WERI-Rb-1 (cell line): ENCODE results near the gene RBM5.

Source experiments
- DNase-seq: peaks from one replicate; pipeline ENCODE4 v3.0.0-alpha.2; 2020
- H3K27ac ChIP-seq: fragments of 250-450 bp; sonication (Bioruptor Pico); 2 replicates; pipeline ENCODE4 v1.5.1; 2020; ENCODE audit warnings: mild to moderate bottlenecking, moderate library complexity
- H3K27me3 ChIP-seq: fragments of 250-450 bp; sonication (Bioruptor Pico); 2 replicates; pipeline ENCODE4 v1.5.1; 2021; ENCODE audit warnings: mild to moderate bottlenecking, low read depth, moderate library complexity; ENCODE audit not compliant: insufficient read depth, severe bottlenecking
- H3K36me3 ChIP-seq: fragments of 250-450 bp; sonication (Bioruptor Pico); 2 replicates; pipeline ENCODE4 v1.5.1; 2020; ENCODE audit warnings: mild to moderate bottlenecking, moderate library complexity
- H3K4me3 ChIP-seq: 2 replicates; pipeline ENCODE4 v1.5.1; 2011; ENCODE audit warnings: low read depth, mild to moderate bottlenecking, control low read depth, low read length
- H3K9me3 ChIP-seq: fragments of 250-450 bp; sonication (Bioruptor Pico); 2 replicates; pipeline ENCODE4 v1.5.1; 2021; ENCODE audit warnings: mild to moderate bottlenecking, moderate library complexity; ENCODE audit not compliant: severe bottlenecking
- TF ChIP-seq, protein P1 (sequence below): IDR thresholded peaks from 2 replicates; pipeline ENCODE4 v1.5.1; 2011; ENCODE audit warnings: low read depth, mild to moderate bottlenecking, control low read depth, inconsistent platforms, low read length

RBM5 gene

DNA sequence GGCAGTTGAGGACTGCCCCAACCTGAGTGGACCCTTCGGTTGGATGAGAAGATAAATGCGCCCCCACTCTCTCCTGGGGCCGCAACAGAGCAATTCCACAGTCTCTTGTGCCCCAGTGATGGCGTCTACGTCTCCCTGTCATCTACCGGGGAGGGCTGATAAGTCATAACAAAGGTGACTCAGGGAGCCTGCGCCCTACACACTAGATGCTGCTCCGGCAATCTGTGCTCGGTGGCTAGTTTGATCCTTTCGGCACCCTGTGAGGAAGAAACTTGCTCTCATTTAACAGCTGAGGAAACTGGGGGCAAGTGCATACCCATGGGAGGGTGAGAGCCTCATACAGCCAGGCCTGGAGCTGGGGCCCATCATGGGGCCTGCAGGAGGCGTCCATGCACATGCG lies 52.3 kb downstream of the RBM5 start:
- TF ChIP-seq, protein P1, sequence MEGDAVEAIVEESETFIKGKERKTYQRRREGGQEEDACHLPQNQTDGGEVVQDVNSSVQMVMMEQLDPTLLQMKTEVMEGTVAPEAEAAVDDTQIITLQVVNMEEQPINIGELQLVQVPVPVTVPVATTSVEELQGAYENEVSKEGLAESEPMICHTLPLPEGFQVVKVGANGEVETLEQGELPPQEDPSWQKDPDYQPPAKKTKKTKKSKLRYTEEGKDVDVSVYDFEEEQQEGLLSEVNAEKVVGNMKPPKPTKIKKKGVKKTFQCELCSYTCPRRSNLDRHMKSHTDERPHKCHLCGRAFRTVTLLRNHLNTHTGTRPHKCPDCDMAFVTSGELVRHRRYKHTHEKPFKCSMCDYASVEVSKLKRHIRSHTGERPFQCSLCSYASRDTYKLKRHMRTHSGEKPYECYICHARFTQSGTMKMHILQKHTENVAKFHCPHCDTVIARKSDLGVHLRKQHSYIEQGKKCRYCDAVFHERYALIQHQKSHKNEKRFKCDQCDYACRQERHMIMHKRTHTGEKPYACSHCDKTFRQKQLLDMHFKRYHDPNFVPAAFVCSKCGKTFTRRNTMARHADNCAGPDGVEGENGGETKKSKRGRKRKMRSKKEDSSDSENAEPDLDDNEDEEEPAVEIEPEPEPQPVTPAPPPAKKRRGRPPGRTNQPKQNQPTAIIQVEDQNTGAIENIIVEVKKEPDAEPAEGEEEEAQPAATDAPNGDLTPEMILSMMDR: no peak
- Histone ChIP-seq H3K27ac (peak overlapping the region; percentile 98), H3K36me3 (peaks cover 11% of the 10 kb centered on the region), H3K4me3 (no peak overlapping the region), H3K9me3 (no peaks in the 10 kb centered on the region), H3K27me3 (no peaks in the 10 kb centered on the region)
- no peak for DNase-seq

DNA sequence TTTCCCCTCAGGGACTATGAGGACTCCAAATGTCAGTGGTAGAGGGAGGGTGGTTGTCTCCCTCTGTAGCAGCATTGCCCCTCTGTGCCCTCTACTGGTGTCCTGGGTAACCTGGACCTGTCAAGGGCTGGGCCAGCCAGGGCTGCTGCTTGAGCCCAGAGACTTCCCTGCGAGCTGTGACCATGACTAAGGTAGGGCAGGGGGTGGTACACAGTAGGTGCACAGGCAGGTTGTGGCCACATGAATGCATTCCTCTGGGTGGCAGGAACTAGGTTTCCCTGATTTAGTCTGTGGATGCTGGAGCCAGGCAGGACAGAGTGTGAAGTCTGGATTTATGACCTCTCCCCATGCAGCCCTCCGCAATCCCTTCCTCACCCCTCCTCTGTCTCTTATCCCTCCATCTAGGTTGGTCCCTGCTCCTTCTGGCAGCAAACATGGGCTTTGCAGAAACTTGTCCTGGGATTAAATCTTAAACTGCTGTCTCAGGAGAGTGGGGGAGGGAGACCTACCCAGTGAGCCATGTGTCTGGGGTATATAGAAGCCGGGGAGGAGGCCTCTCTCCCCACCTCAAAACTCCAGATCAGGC lies 57.7 kb downstream of the RBM5 start:
- Histone ChIP-seq H3K36me3 (peaks cover 4% of the 10 kb centered on the region), H3K4me3 (no peak overlapping the region), H3K9me3 (no peaks in the 10 kb centered on the region), H3K27ac (peak overlapping the region; percentile 92), H3K27me3 (no peaks in the 10 kb centered on the region)
- DNase-seq: peak; percentile 92
- TF ChIP-seq, protein P1: peak; percentile 71

DNA sequence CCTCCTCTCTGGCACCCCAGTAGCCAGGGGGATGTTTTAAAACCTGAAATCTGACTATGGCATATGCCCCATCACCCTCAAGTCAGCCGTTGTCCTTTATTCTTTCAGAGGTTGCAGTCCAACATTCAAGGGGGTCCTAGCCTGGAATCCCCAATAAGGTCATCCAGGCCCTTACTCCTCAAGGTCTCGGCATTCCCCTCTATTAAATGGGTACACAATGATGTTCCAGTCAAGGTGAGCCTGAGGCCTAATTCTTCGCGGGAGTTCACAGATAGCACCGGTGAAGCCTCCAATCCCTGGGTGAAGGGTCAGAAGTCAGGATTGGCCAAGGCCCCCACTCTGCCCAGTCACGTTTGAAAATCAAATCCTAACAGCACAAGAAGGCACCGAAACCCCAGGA lies 58.3 kb downstream of the RBM5 start:
- no peaks in the 10 kb centered on the region for H3K27me3 ChIP-seq

DNA sequence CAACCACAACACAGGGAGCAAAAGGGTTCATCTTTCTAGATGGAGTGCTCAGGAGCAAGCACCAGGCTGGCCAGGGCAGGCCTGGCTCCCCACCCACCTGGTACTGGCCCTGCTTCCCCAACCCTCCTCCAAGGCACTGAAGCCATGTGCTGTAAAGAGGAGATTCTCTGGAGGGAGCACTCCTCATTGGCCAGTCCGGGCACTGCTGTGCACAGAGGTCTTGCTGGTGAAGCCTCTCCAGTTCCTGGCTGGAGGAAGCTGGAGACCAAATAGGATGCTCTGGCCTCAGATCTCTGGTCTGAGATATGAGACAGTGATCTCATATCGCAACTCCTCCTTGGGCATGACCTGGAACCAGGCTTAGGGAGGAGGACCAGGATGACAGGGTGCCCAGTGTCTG lies 58.7 kb downstream of the RBM5 start:
- Histone ChIP-seq H3K27ac (peak overlapping the region; percentile 92), H3K27me3 (no peaks in the 10 kb centered on the region), H3K9me3 (no peaks in the 10 kb centered on the region), H3K4me3 (no peak overlapping the region), H3K36me3 (peaks cover 3% of the 10 kb centered on the region)
- TF ChIP-seq, protein P1: no peak
- DNase-seq: no peak

More for the DNA sequence above, 58.3 kb downstream of the RBM5 start:
- TF ChIP-seq, protein P1: no peak
- H3K36me3 ChIP-seq: peaks cover 4% of the 10 kb centered on the region
- DNase-seq: no peak
- no peaks in the 10 kb centered on the region for H3K9me3 ChIP-seq
- H3K4me3 ChIP-seq: no peak overlapping the region
- peak overlapping the region; percentile 92 for H3K27ac ChIP-seq

DNA sequence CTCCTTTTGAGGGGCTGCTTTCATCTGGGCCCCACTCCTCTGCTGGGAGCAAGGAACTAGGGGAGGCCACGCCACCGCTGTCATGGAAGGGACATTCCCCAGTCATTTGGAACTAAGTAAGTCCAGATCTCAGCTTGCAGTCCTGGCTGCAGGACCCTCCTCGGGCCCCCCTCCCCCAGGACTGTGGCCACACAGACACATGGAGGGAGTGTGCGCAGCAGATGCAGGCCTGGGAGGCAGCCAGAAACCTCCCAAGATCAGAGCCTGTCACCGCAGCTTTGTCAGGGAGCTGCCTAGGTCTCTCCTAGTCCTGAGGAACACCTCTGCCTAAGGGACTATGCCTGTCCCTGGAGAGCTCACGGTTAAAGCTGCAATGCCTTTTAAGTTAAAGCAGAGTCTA lies 59.1 kb downstream of the RBM5 start:
- TF ChIP-seq, protein P1: no peak
- no peaks in the 10 kb centered on the region for H3K36me3 ChIP-seq
- no peak overlapping the region for H3K4me3 ChIP-seq
- no peak for DNase-seq
- peak overlapping the region; percentile 92 for H3K27ac ChIP-seq
- no peaks in the 10 kb centered on the region for H3K27me3 ChIP-seq
- H3K9me3 ChIP-seq: no peaks in the 10 kb centered on the region

DNA sequence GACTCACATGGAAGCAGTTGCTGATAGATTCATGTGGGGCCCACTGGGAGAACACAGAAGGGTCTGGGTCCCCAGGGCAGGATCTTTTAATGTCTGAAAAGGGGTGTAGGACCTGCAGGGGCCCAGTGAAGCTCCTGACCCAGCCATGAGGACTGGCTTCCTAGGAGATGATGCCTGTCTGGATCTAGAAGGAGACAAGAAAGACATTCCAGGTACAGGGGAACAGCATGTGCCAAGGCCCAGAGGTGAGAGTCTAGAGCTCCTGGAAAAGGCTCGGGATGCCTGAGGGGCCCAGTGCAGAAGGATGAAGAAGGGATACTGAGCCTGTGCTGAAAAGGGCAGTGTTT lies 61.7 kb downstream of the RBM5 start:
- H3K9me3 ChIP-seq: no peaks in the 10 kb centered on the region

More for the DNA sequence above, 61.7 kb downstream of the RBM5 start:
- Histone ChIP-seq H3K36me3 (no peaks in the 10 kb centered on the region), H3K27me3 (no peaks in the 10 kb centered on the region), H3K27ac (peak overlapping the region; percentile 92), H3K4me3 (no peak overlapping the region)
- no peak for DNase-seq
- TF ChIP-seq, protein P1: no peak
